CD4-positive, alpha-beta T cell (primary cell): Measurements from ENCODE around the gene KCNAB1. TPM values are rescaled to one million over a fixed set of nuclear protein-coding genes. Genes with fewer than 3 reads are reported as not detected.

Source experiments
- ATAC-seq: fragments of 200-7000 bp; cut with Tn5 transposase; one replicate; pipeline ENCODE4 v1.10.0; 2022; ENCODE audit warnings: mild to moderate bottlenecking; ENCODE audit not compliant: poor library complexity
- CTCF ChIA-PET: fragments of 350-600 bp; sonication (Branson Sonifier 250); formaldehyde crosslinking; loops from one replicate; lab custom pipeline; 2021; ENCODE audit warnings: antibody characterized with exemption, inconsistent platforms; lab: Charles Lee
- POLR2A ChIA-PET: fragments of 350-600 bp; sonication (Branson Sonifier 250); formaldehyde crosslinking; loops from one replicate; lab custom pipeline; 2021; ENCODE audit warnings: antibody characterized with exemption, inconsistent platforms; lab: Charles Lee
- DNase-seq, 14 experiments: peaks; one replicate each; pipeline ENCODE4 v3.0.0-alpha.2; 2013 to 2020; ENCODE audit warnings: mixed read lengths in 2 of 14
- H3K27ac ChIP-seq, 2 donors: one replicate each; pipeline versions ENCODE4 v1.5.1 to v1.7.0; 2013; ENCODE audit warnings: low read length in 2 of 2, low read depth in 1 of 2, mild to moderate bottlenecking in 1 of 2
- H3K27me3 ChIP-seq, 2 experiments: 1 replicate in 1 of 2; 2 replicates in 1 of 2; pipeline versions ENCODE4 v1.6.1 to v1.7.0; 2013; ENCODE audit warnings: low read length in 2 of 2, control low read depth in 1 of 2, mild to moderate bottlenecking in 1 of 2, moderate library complexity in 1 of 2; ENCODE audit not compliant: insufficient read depth in 2 of 2, control insufficient read depth in 1 of 2
- H3K36me3 ChIP-seq: one replicate; pipeline ENCODE4 v1.6.1; 2013; ENCODE audit warnings: low read length, control low read depth; ENCODE audit not compliant: insufficient read depth
- H3K4me1 ChIP-seq: one replicate; pipeline ENCODE4 v1.6.1; 2013; ENCODE audit warnings: low read length, control low read depth; ENCODE audit not compliant: insufficient read depth
- H3K4me3 ChIP-seq: one replicate; pipeline ENCODE4 v1.5.1; 2013; ENCODE audit warnings: mild to moderate bottlenecking, low read length, moderate library complexity
- H3K9me3 ChIP-seq, 2 experiments: 1 replicate in 1 of 2; 2 replicates in 1 of 2; pipeline versions ENCODE4 v1.6.1 to v1.7.0; 2013; ENCODE audit warnings: low read length in 2 of 2, mild to moderate bottlenecking in 2 of 2, control low read depth in 1 of 2, moderate library complexity in 1 of 2; ENCODE audit not compliant: control insufficient read depth in 1 of 2, insufficient read depth in 1 of 2
- H3K27ac Mint-ChIP-seq: one replicate; pipeline ENCODE4 v1.8.0; 2020; ENCODE audit warnings: mixed read lengths
- H3K27me3 Mint-ChIP-seq: one replicate; pipeline ENCODE4 v1.8.0; 2021; ENCODE audit warnings: mixed read lengths
- H3K36me3 Mint-ChIP-seq: one replicate; pipeline ENCODE4 v1.8.0; 2021; ENCODE audit warnings: low read depth, mixed read lengths
- H3K4me1 Mint-ChIP-seq: one replicate; pipeline ENCODE4 v1.8.0; 2021; ENCODE audit warnings: low read depth, mixed read lengths
- H3K4me3 Mint-ChIP-seq: one replicate; pipeline ENCODE4 v1.8.0; 2020; ENCODE audit warnings: mild to moderate bottlenecking, mixed read lengths
- H3K9me3 Mint-ChIP-seq: one replicate; pipeline ENCODE4 v1.8.0; 2020; ENCODE audit warnings: mixed read lengths
- CTCF ChIP-seq: fragments of 200-600 bp; IDR thresholded peaks from one replicate; pipeline ENCODE4 v1.8.0; 2022; ENCODE audit warnings: antibody characterized with exemption, mild to moderate bottlenecking
- intact Hi-C, 2 experiments: fragments of 100-400 bp; cut with DNase I in 1 of 2; cut with micrococcal nuclease in 1 of 2; formaldehyde crosslinking; loops; one replicate each; pipeline versions ENCODE4 v1.15.1 to v1.9.0; 2023 to 2025; cut with DNase I, micrococcal nuclease
- total RNA-seq, 174 experiments: library from RNA in 2 of 174; stranded (reverse) in 2 of 174; gene quantifications; one replicate each; pipeline ENCODE4 v1.2.3 and lab custom pipeline; 2021 to 2026

Gene KCNAB1
- total RNA-seq, 2 experiments from 2014 or later: 0.14 TPM; not detected in 1

GRCh38 chr3:156525808-156526207, 405.4 kb downstream of the KCNAB1 start:
- ChIA-PET CTCF (interaction anchor here (0.9 to 2.9 kb wide), 4 partner anchors 15 to 612 kb away, joined by 3 to 12 read pairs (median 4); no protein-coding TSS in a partner anchor), POLR2A (interaction anchor here (0.6 to 4.5 kb wide), 5 partner anchors 29 to 634 kb away, joined by 3 to 32 read pairs (median 4); partner anchors contain the start of genes CCNL1 and SSR3)
- no peak overlapping the region for H3K4me3 Mint-ChIP-seq
- DNase-seq (no peak), ATAC-seq (no peak)
- peaks cover 12% of the 10 kb centered on the region for H3K36me3 Mint-ChIP-seq
- Histone ChIP-seq H3K27me3 (no peaks in the 10 kb centered on the region), H3K4me3 (no peak overlapping the region), H3K9me3 (no peaks in the 10 kb centered on the region), H3K4me1 (peaks cover 11% of the 10 kb centered on the region), H3K36me3 (no peaks in the 10 kb centered on the region), H3K27ac (no peak overlapping the region)
- no peak overlapping the region for H3K27ac Mint-ChIP-seq
- H3K27me3 Mint-ChIP-seq: peaks cover 41% of the 10 kb centered on the region
- no peak for TF ChIP-seq CTCF
- H3K9me3 Mint-ChIP-seq: no peaks in the 10 kb centered on the region
- peaks cover 13% of the 10 kb centered on the region for H3K4me1 Mint-ChIP-seq
- intact Hi-C loops: no loop called here

- Histone ChIP-seq H3K27ac (no peak overlapping the region), H3K27me3 (no peaks in the 10 kb centered on the region), H3K36me3 (no peaks in the 10 kb centered on the region), H3K4me1 (peaks cover 11% of the 10 kb centered on the region), H3K4me3 (no peak overlapping the region), H3K9me3 (no peaks in the 10 kb centered on the region)
- ChIA-PET POLR2A (interaction anchor here (0.7 to 4.5 kb wide), 3 partner anchors 9 to 55 kb away, joined by 3 to 32 read pairs (median 4); partner anchors contain the start of gene SSR3), CTCF (interaction anchor here (0.8 to 1.0 kb wide), 4 partner anchors 14 to 372 kb away, joined by 3 to 4 read pairs (median 3); no protein-coding TSS in a partner anchor)
- DNase-seq (no peak), ATAC-seq (no peak)
- no peaks in the 10 kb centered on the region for H3K9me3 Mint-ChIP-seq
- intact Hi-C loops: no loop called here
- peaks cover 13% of the 10 kb centered on the region for H3K4me1 Mint-ChIP-seq
- no peak for TF ChIP-seq CTCF
- no peak overlapping the region for H3K4me3 Mint-ChIP-seq
- peaks cover 12% of the 10 kb centered on the region for H3K36me3 Mint-ChIP-seq
- peaks cover 33% of the 10 kb centered on the region for H3K27me3 Mint-ChIP-seq
- H3K27ac Mint-ChIP-seq: no peak overlapping the region
Observed at GRCh38 chr3:156527060-156527459, 406.7 kb downstream of the KCNAB1 start.

DNA sequence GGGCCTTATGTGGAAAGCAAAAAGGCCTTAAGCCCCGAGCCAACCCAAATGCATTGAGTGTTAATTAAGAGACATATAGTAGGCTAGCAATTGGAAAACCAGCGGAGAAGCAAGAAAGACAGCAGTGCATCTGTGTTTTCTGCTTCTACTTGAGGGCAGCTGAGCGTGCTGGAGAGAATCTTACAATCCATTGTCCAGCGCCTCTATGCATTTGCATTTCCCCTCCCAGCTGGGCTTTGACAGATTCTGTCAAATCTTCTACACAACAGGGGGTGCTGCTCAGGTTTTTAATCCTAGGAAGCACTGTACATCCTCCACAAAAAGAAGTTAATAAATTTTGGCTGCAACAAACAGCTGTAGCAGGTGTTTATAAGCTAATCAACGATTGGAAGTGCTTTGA, 410.6 kb downstream of the KCNAB1 start:
- CTCF ChIA-PET: no interaction called here
- no peak overlapping the region for H3K4me3 ChIP-seq
- H3K36me3 ChIP-seq: peaks cover 4% of the 10 kb centered on the region
- no peak for TF ChIP-seq CTCF
- H3K27ac ChIP-seq: no peak overlapping the region
- Mint-ChIP-seq H3K4me1 (no peaks in the 10 kb centered on the region), H3K4me3 (no peak overlapping the region), H3K27ac (no peak overlapping the region), H3K36me3 (peaks cover 15% of the 10 kb centered on the region), H3K27me3 (peaks cover under 1% of the 10 kb centered on the region), H3K9me3 (no peaks in the 10 kb centered on the region)
- ATAC-seq (no peak), DNase-seq (no peak)
- no peaks in the 10 kb centered on the region for H3K27me3 ChIP-seq
- intact Hi-C loops: no loop called here
- H3K4me1 ChIP-seq: no peaks in the 10 kb centered on the region
- POLR2A ChIA-PET: interaction anchor here (0.6 kb wide), 1 partner anchor 17 kb away, joined by 3 read pairs; no protein-coding TSS in a partner anchor
- no peaks in the 10 kb centered on the region for H3K9me3 ChIP-seq
